IMR-90 (cell line): ENCODE measurements around the gene SH3BP5. TPM values are rescaled to one million over a fixed set of nuclear protein-coding genes. Genes with fewer than 3 reads are reported as not detected.
"Not testable (repeated sequence)": the region's sequence is repeated elsewhere in the genome, so short reads cannot be mapped to it uniquely, and the experiment has no call there.

Experiments
- ATAC-seq: fragments of 200-7000 bp; cut with Tn5 transposase; 2 replicates; pipeline ENCODE4 v1.9.1; 2020; ENCODE audit warnings: low read depth, mild to moderate bottlenecking, moderate library complexity
- BruUV-seq: library from RNA; stranded (reverse); fragments of 400-500 nt; replicated peaks from 2 replicates; lab custom pipeline; 2021; lab: Mats Ljungman, UMichigan
- CTCF ChIA-PET: fragments of 300-600 bp; formaldehyde crosslinking; extraction: SDS; loops from one replicate; lab custom pipeline; 2021; ENCODE audit warnings: antibody characterized with exemption; lab: Yijun Ruan, JAX
- POLR2A ChIA-PET: fragments of 300-600 bp; sonication (Branson Sonifier 250); formaldehyde crosslinking; loops from one replicate; lab custom pipeline; 2022; ENCODE audit warnings: antibody characterized with exemption; ENCODE audit not compliant: unreplicated experiment; lab: Charles Lee
- DNase-seq: peaks from one replicate; pipeline ENCODE4 v3.0.0; 2013
- H2AFZ ChIP-seq: replicated peaks from 2 replicates; pipeline ENCODE3; 2013; ENCODE audit warnings: low read length, mild to moderate bottlenecking; ENCODE audit not compliant: poor library complexity
- H2AK5ac ChIP-seq: 2 replicates; pipeline ENCODE4 v1.6.1; 2013; ENCODE audit warnings: low read depth, low read length, inconsistent platforms
- H2AK9ac ChIP-seq: replicated peaks from 2 replicates; pipeline ENCODE3; 2013; ENCODE audit warnings: mild to moderate bottlenecking, low read depth, low read length, moderate library complexity; ENCODE audit not compliant: poor library complexity
- H2BK120ac ChIP-seq: 2 replicates; pipeline ENCODE4 v1.6.1; 2013; ENCODE audit warnings: low read depth, low read length, inconsistent platforms
- H2BK15ac ChIP-seq: 3 replicates; pipeline ENCODE4 v1.6.1; 2013; ENCODE audit warnings: low read depth, low read length, inconsistent platforms
- H2BK20ac ChIP-seq: 2 replicates; pipeline ENCODE4 v1.6.1; 2013; ENCODE audit warnings: low read depth, mild to moderate bottlenecking, inconsistent platforms, low read length, moderate library complexity
- H2BK5ac ChIP-seq: 2 replicates; pipeline ENCODE4 v1.6.1; 2013; ENCODE audit warnings: mild to moderate bottlenecking, low read depth, low read length, inconsistent platforms; ENCODE audit not compliant: poor library complexity, severe bottlenecking
- H3K14ac ChIP-seq: replicated peaks from 2 replicates; pipeline ENCODE4 v1.6.1; 2013; ENCODE audit warnings: low read depth, low read length, inconsistent platforms
- H3K18ac ChIP-seq: 2 replicates; pipeline ENCODE4 v1.6.1; 2013; ENCODE audit warnings: low read depth, low read length, control low read depth
- H3K23ac ChIP-seq: 2 replicates; pipeline ENCODE4 v1.6.1; 2013; ENCODE audit warnings: low read depth, low read length, inconsistent platforms
- H3K27ac ChIP-seq: 2 replicates; pipeline ENCODE4 v1.5.1; 2013; ENCODE audit warnings: mild to moderate bottlenecking, control low read depth, low read length; ENCODE audit not compliant: insufficient read depth
- H3K27me3 ChIP-seq: 2 replicates; pipeline ENCODE4 v1.6.1; 2013; ENCODE audit warnings: low read length; ENCODE audit not compliant: control insufficient read depth, insufficient read depth
- H3K36me3 ChIP-seq: 2 replicates; pipeline ENCODE4 v1.6.1; 2013; ENCODE audit warnings: low read length, mixed read lengths; ENCODE audit not compliant: control insufficient read depth, insufficient read depth
- H3K4ac ChIP-seq: 2 replicates; pipeline ENCODE4 v1.6.1; 2013; ENCODE audit warnings: low read depth, low read length, inconsistent platforms
- H3K4me1 ChIP-seq: 2 replicates; pipeline ENCODE4 v1.6.1; 2013; ENCODE audit warnings: low read length, mixed read lengths; ENCODE audit not compliant: control insufficient read depth, insufficient read depth
- H3K4me2 ChIP-seq: 2 replicates; pipeline ENCODE4 v1.6.1; 2013; ENCODE audit warnings: low read depth, mild to moderate bottlenecking, control low read depth, low read length, moderate library complexity
- H3K4me3 ChIP-seq: 2 replicates; pipeline ENCODE4 v1.5.1; 2013; ENCODE audit warnings: low read depth, mild to moderate bottlenecking, control low read depth, low read length, moderate library complexity; ENCODE audit not compliant: insufficient read depth
- H3K56ac ChIP-seq: 2 replicates; pipeline ENCODE4 v1.6.1; 2013; ENCODE audit warnings: low read length, inconsistent platforms; ENCODE audit not compliant: insufficient read depth; ENCODE audit errors: extremely low read depth
- H3K79me1 ChIP-seq, 2 experiments: 2 replicates each; pipeline ENCODE4 v1.6.1; 2013; ENCODE audit warnings: low read length in 2 of 2, inconsistent platforms in 1 of 2, low read depth in 1 of 2
- H3K9ac ChIP-seq: 2 replicates; pipeline ENCODE4 v1.6.1; 2013; ENCODE audit warnings: low read depth, low read length, control low read depth
- H3K9me1 ChIP-seq: 2 replicates; pipeline ENCODE4 v1.6.1; 2013; ENCODE audit warnings: low read length, inconsistent platforms; ENCODE audit not compliant: insufficient read depth
- H3K9me3 ChIP-seq: 2 replicates; pipeline ENCODE4 v1.6.1; 2013; ENCODE audit warnings: low read length; ENCODE audit not compliant: control insufficient read depth, insufficient read depth
- H4K20me1 ChIP-seq: 2 replicates; pipeline ENCODE4 v1.6.1; 2013; ENCODE audit warnings: low read length, inconsistent platforms; ENCODE audit not compliant: insufficient read depth
- H4K5ac ChIP-seq: 2 replicates; pipeline ENCODE4 v1.6.1; 2013; ENCODE audit warnings: mild to moderate bottlenecking, low read depth, low read length, control low read depth
- H4K8ac ChIP-seq, 2 experiments: 2 replicates each; pipeline ENCODE4 v1.6.1; 2013; ENCODE audit warnings: low read depth in 2 of 2, low read length in 2 of 2, control low read depth in 1 of 2, inconsistent platforms in 1 of 2
- H4K91ac ChIP-seq: 2 replicates; pipeline ENCODE4 v1.6.1; 2013; ENCODE audit warnings: low read depth, low read length, inconsistent platforms; ENCODE audit not compliant: insufficient read depth
- WGBS, 2 experiments: methylation state at CpG; one replicate each; pipeline versions ENCODE4 v1.1.5 to v1.1.7; 2013; ENCODE audit warnings: missing lambda C conversion rate in 2 of 2; ENCODE audit not compliant: insufficient read length in 1 of 2; ENCODE audit errors: extremely low coverage in 2 of 2; 5-methylcytosine and 5-hydroxymethylcytosine counted together
- dilution Hi-C: fragments of 300-500 bp; cut with HindIII; formaldehyde crosslinking; loops from one replicate; pipeline ENCODE4 v1.14.3; 2018; ENCODE audit warnings: low sequenced_read_pairs; ENCODE audit not compliant: unreplicated experiment
- in situ Hi-C: fragments of 300-500 bp; cut with MboI; formaldehyde crosslinking; loops from 3 replicates; pipeline ENCODE4 v1.14.3; 2019; ENCODE audit warnings: low sequenced_read_pairs, inconsistent platforms, mixed read lengths
- intact Hi-C: fragments of 100-400 bp; cut with micrococcal nuclease; formaldehyde crosslinking; loops from 2 replicates; pipeline ENCODE4 v1.10.0; 2022
- polyA plus RNA-seq, 3 experiments: library from polyadenylated mRNA; depleted of rRNA; stranded (reverse); fragments of >200 nt; gene quantifications; 2 replicates each; pipeline ENCODE4 v1.2.3, GENCODE V29; 2012; ENCODE audit warnings: low replicate concordance in 1 of 3
- total RNA-seq: library from RNA; depleted of rRNA; stranded (reverse); fragments of >200 nt; gene quantifications from 2 replicates; pipeline ENCODE4 v1.2.3, GENCODE V29; 2012

Gene SH3BP5
- total and polyA plus RNA-seq, 2 of the 4 experiments (the other 2 are of a cell fraction) = 14.0 to 23.5 TPM

DNA sequence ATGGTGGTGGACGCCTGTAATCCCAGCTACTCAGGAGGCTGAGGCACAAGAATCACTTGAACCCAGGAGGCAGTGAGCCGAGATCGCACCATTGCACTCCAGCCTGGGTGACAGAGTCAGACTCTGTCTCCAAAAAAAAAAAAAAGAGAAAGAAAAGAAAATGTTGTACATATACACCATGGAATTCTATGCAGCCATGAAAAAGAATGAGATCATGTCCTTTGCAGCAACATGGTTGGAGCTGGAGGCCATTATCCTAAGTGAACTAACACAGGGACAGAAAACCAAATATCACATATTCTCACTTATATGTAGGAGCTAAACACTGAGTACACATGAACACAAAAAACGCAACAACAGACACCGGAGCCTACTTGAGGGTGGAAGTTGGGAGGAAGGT, 17.1 kb upstream of the SH3BP5 start:
- H3K23ac ChIP-seq, H4K91ac ChIP-seq, H3K4me2 ChIP-seq, H2AFZ ChIP-seq, H4K20me1 ChIP-seq, H2AK5ac ChIP-seq, H4K5ac ChIP-seq, DNase-seq, H3K9ac ChIP-seq, H2BK15ac ChIP-seq, H3K79me1 ChIP-seq, H3K4ac ChIP-seq, dilution Hi-C loops, H3K36me3 ChIP-seq, H2BK120ac ChIP-seq, H3K4me3 ChIP-seq, intact Hi-C loops, H2AK9ac ChIP-seq, POLR2A ChIA-PET, H3K4me1 ChIP-seq, H3K9me3 ChIP-seq, in situ Hi-C loops, H3K27ac ChIP-seq, H2BK5ac ChIP-seq, H3K9me1 ChIP-seq, ATAC-seq, H4K8ac ChIP-seq, H3K56ac ChIP-seq, H3K14ac ChIP-seq, H3K18ac ChIP-seq, H2BK20ac ChIP-seq, BruUV-seq: not testable (repeated sequence)
- peaks cover 12% of the 10 kb centered on the region for H3K27me3 ChIP-seq
- WGBS, 2 experiments = no CpG with 5 or more reads among the region's 5 CpGs
- CTCF ChIA-PET = interaction anchor here (0.6 kb wide), 2 partner anchors 9 to 17 kb away, joined by 3 to 4 read pairs; no protein-coding TSS in a partner anchor
